ENCODE results near the gene CMC4. TPM values are rescaled to one million over a fixed set of nuclear protein-coding genes. Genes with fewer than 3 reads are reported as not detected.

CMC4 gene
- total RNA-seq, 4 donors from 2014 or later, result 13.0 to 32.1 (median 26.3) TPM

GRCh38 chrX:155053656-155054055, 17.3 kb downstream of the CMC4 start:
- H3K27ac ChIP-seq, result peak overlapping the region in 2 of 4 donors; percentile 17 to 27
- peaks cover 0 to 5% of the 10 kb centered on the region in 2 donors for H3K4me1 ChIP-seq
- no peak for DNase-seq
- TF ChIP-seq POLR2A (IDR thresholded peaks at IDR 0.05) (no peak), CTCF (IDR thresholded peaks at IDR 0.05 in 4 of 5, conservative IDR thresholded peaks at IDR 0.05 in 1 of 5) (no peak)
- in situ Hi-C loops (cut with MboI; ENCODE audit: low sequenced_read_pairs in 4 of 4), result loop anchor here in 1 of 4 donors (10.0 kb wide), 1 partner anchor 69 kb away; no protein-coding TSS in a partner anchor
- no peak for ATAC-seq
- intact Hi-C loops (cut with DNase I; ENCODE audit: low total_unique reads), result no loop called here
- H3K4me3 ChIP-seq, result no peak overlapping the region
- no peaks in the 10 kb centered on the region for H3K9me3 ChIP-seq
- no peaks in the 10 kb centered on the region for H3K27me3 ChIP-seq
- H3K36me3 ChIP-seq, result no peaks in the 10 kb centered on the region

GRCh38 chrX:155052738-155053498, 18.0 kb downstream of the CMC4 start:
- H3K4me3 ChIP-seq, result no peak overlapping the region
- ATAC-seq (no peak), DNase-seq (no peak)
- peaks cover 1 to 8% of the 10 kb centered on the region in 2 donors for H3K4me1 ChIP-seq
- no peaks in the 10 kb centered on the region for H3K9me3 ChIP-seq
- H3K27ac ChIP-seq, result peak overlapping the region in 3 of 4 donors; percentile 26 to 27 (median 27)
- intact Hi-C loops (cut with DNase I; ENCODE audit: low total_unique reads), result no loop called here
- TF ChIP-seq CTCF (IDR thresholded peaks at IDR 0.05 in 4 of 5, conservative IDR thresholded peaks at IDR 0.05 in 1 of 5) (no peak), POLR2A (IDR thresholded peaks at IDR 0.05) (no peak)
- H3K36me3 ChIP-seq, result no peaks in the 10 kb centered on the region
- in situ Hi-C loops (cut with MboI; ENCODE audit: low sequenced_read_pairs in 4 of 4), result loop anchor here in 1 of 4 donors (10.0 kb wide), 1 partner anchor 68 kb away; no protein-coding TSS in a partner anchor
- no peaks in the 10 kb centered on the region for H3K27me3 ChIP-seq

GRCh38 chrX:155048977-155049619, 21.8 kb downstream of the CMC4 start:
- Histone ChIP-seq H3K27ac (peak overlapping the region; percentile 67 to 78 (median 76)), H3K4me1 (peaks cover 13 to 24% of the 10 kb centered on the region in 2 donors), H3K27me3 (no peaks in the 10 kb centered on the region), H3K9me3 (no peaks in the 10 kb centered on the region), H3K4me3 (no peak overlapping the region), H3K36me3 (no peaks in the 10 kb centered on the region)
- intact Hi-C loops (cut with DNase I; ENCODE audit: low total_unique reads), result loop anchor here (2.0 kb wide), 1 partner anchor 22 kb away; the partner anchor contains the start of gene FUNDC2
- TF ChIP-seq POLR2A (IDR thresholded peaks at IDR 0.05) (no peak), CTCF (IDR thresholded peaks at IDR 0.05 in 4 of 5, conservative IDR thresholded peaks at IDR 0.05 in 1 of 5) (peak; percentile 22 to 62 (median 41))
- DNase-seq, result peak in 1 of 2 donors; percentile 50
- in situ Hi-C loops (cut with MboI; ENCODE audit: low sequenced_read_pairs in 4 of 4), result no loop called here
- ATAC-seq, result peak; percentile 30 to 42

- H3K27me3 ChIP-seq, result no peaks in the 10 kb centered on the region
- DNase-seq (no peak), ATAC-seq (peak; percentile 78 to 84)
- H3K4me1 ChIP-seq, result peaks cover 13 to 29% of the 10 kb centered on the region in 2 donors
- H3K9me3 ChIP-seq, result no peaks in the 10 kb centered on the region
- no peak overlapping the region for H3K4me3 ChIP-seq
- intact Hi-C loops (cut with DNase I; ENCODE audit: low total_unique reads) (no loop called here), in situ Hi-C loops (cut with MboI; ENCODE audit: low sequenced_read_pairs in 4 of 4) (no loop called here)
- H3K27ac ChIP-seq, result peak overlapping the region; percentile 67 to 78 (median 76)
- TF ChIP-seq CTCF (IDR thresholded peaks at IDR 0.05 in 4 of 5, conservative IDR thresholded peaks at IDR 0.05 in 1 of 5) (no peak), POLR2A (IDR thresholded peaks at IDR 0.05) (no peak)
- H3K36me3 ChIP-seq, result no peaks in the 10 kb centered on the region
Measured at GRCh38 chrX:155046811-155047528, 24.0 kb downstream of the CMC4 start.

Measured in gastrocnemius medialis (tissue), 4 donors.